H1 (cell line): ENCODE measurements around the gene TSPAN5.

Source experiments
- ASH2L ChIP-seq: fragments of 200-600, 300-600 bp; sonication (generic); IDR thresholded peaks from one replicate; pipeline ENCODE4 v1.7.1; 2017; ENCODE audit warnings: low read length
- BCL11A ChIP-seq, 2 experiments: IDR thresholded peaks; one replicate each; pipeline ENCODE4 v1.6.1; 2011; ENCODE audit warnings: low read depth in 2 of 2, low read length in 2 of 2, mild to moderate bottlenecking in 2 of 2
- CEBPB ChIP-seq: IDR thresholded peaks from 2 replicates; pipeline ENCODE4 v1.6.1; 2012; ENCODE audit warnings: low read depth, low read length
- EZH2 ChIP-seq: fragments of 200-600 bp; sonication (generic); IDR thresholded peaks from 2 replicates; pipeline ENCODE4 v1.7.1; 2012; ENCODE audit warnings: low read depth, mild to moderate bottlenecking, moderate library complexity, low read length, inconsistent platforms; ENCODE audit not compliant: severe bottlenecking
- GTF2F1 ChIP-seq: IDR thresholded peaks from 2 replicates; pipeline ENCODE4 v1.6.1; 2012; ENCODE audit warnings: low read depth, low read length, improper control_type of control experiment, borderline replicate concordance
- HDAC2 ChIP-seq, 2 experiments: fragments of 300-600 bp in 1 of 2; sonication (generic) in 1 of 2; IDR thresholded peaks; 2 replicates each; pipeline ENCODE4 v1.6.1; 2011 to 2012; ENCODE audit warnings: low read depth in 2 of 2, low read length in 2 of 2, mild to moderate bottlenecking in 2 of 2, moderate library complexity in 2 of 2, borderline replicate concordance in 1 of 2, inconsistent platforms in 1 of 2
- POLR2A ChIP-seq, 2 experiments: IDR thresholded peaks; 1 replicate in 1 of 2; 2 replicates in 1 of 2; pipeline ENCODE4 v1.6.1; 2011; ENCODE audit warnings: low read depth in 2 of 2, low read length in 2 of 2, mild to moderate bottlenecking in 2 of 2; ENCODE audit errors: control extremely low read depth in 1 of 2
- POU5F1 ChIP-seq: IDR thresholded peaks from 2 replicates; pipeline ENCODE4 v1.6.1; 2011; ENCODE audit warnings: low read depth, mild to moderate bottlenecking, low read length, moderate library complexity
- RAD21 ChIP-seq, 2 experiments: IDR thresholded peaks in 1 of 2; conservative IDR thresholded peaks in 1 of 2; 2 replicates each; pipeline ENCODE4 v1.6.1; 2011; ENCODE audit warnings: low read depth in 2 of 2, low read length in 2 of 2, improper control_type of control experiment in 1 of 2, inconsistent platforms in 1 of 2, mild to moderate bottlenecking in 1 of 2, moderate library complexity in 1 of 2
- RFX5 ChIP-seq: IDR thresholded peaks from 2 replicates; pipeline ENCODE4 v1.6.1; 2011; ENCODE audit warnings: low read depth, low read length, improper control_type of control experiment, borderline replicate concordance
- SAP30 ChIP-seq: fragments of 300-600 bp; sonication (generic); IDR thresholded peaks from 2 replicates; pipeline ENCODE4 v1.7.1; 2012; ENCODE audit warnings: low read length, moderate library complexity, mild to moderate bottlenecking, inconsistent platforms; ENCODE audit not compliant: insufficient read depth, insufficient replicate concordance
- ZNF274 ChIP-seq: IDR thresholded peaks from 2 replicates; pipeline ENCODE4 v1.7.0; 2012; ENCODE audit warnings: low read length, borderline replicate concordance; ENCODE audit errors: extremely low read depth
- TF ChIP-seq, protein P1 (sequence below), 3 experiments: IDR thresholded peaks; 1 replicate in 2 of 3; 2 replicates in 1 of 3; pipeline versions ENCODE4 v1.5.1 to v1.6.1; 2011; ENCODE audit warnings: low read length in 3 of 3, mild to moderate bottlenecking in 3 of 3, inconsistent platforms in 2 of 3, low read depth in 1 of 3, moderate library complexity in 1 of 3; ENCODE audit not compliant: insufficient read depth in 1 of 3; ENCODE audit errors: control extremely low read depth in 1 of 3

DNA sequence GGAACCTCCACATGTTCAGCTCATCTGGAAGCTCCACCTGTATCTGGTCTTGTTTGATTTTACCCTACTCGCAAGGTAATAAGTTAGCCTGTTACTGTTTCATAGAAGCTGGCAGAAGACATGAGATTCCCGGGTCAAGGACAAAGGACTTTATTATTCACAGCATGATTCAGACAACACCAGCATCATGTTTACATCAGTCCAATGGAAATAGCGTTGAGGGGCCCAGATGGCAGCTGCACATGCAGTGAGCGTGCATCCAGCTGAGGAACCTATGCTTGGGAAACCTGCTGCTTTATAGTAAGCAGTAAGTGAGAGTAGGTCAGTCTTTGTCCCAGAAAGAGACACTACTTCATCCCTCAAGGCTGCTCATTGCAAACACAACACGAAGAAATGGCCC lies 19.8 kb downstream of the TSPAN5 start:
- TF ChIP-seq, protein P1, sequence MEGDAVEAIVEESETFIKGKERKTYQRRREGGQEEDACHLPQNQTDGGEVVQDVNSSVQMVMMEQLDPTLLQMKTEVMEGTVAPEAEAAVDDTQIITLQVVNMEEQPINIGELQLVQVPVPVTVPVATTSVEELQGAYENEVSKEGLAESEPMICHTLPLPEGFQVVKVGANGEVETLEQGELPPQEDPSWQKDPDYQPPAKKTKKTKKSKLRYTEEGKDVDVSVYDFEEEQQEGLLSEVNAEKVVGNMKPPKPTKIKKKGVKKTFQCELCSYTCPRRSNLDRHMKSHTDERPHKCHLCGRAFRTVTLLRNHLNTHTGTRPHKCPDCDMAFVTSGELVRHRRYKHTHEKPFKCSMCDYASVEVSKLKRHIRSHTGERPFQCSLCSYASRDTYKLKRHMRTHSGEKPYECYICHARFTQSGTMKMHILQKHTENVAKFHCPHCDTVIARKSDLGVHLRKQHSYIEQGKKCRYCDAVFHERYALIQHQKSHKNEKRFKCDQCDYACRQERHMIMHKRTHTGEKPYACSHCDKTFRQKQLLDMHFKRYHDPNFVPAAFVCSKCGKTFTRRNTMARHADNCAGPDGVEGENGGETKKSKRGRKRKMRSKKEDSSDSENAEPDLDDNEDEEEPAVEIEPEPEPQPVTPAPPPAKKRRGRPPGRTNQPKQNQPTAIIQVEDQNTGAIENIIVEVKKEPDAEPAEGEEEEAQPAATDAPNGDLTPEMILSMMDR (IDR thresholded peaks at IDR 0.05; ENCODE audit: control extremely low read depth in 1 of 3, insufficient read depth in 1 of 3, low read depth in 1 of 3, low read length in 3 of 3): no peak
- TF ChIP-seq RAD21 (IDR thresholded peaks at IDR 0.05 in 1 of 2, conservative IDR thresholded peaks at IDR 0.05 in 1 of 2; ENCODE audit: low read depth in 2 of 2, low read length in 2 of 2) (no peak), POLR2A (IDR thresholded peaks at IDR 0.05; ENCODE audit: control extremely low read depth in 1 of 2, low read depth in 2 of 2, low read length in 2 of 2) (no peak), CEBPB (no peak), EZH2 (no peak), SAP30 (no peak), ASH2L (no peak), RFX5 (no peak), POU5F1 (no peak), BCL11A (IDR thresholded peaks at IDR 0.05; ENCODE audit: low read depth in 2 of 2, low read length in 2 of 2) (no peak), GTF2F1 (no peak), ZNF274 (no peak), HDAC2 (IDR thresholded peaks at IDR 0.05; ENCODE audit: borderline replicate concordance in 1 of 2, low read depth in 2 of 2, low read length in 2 of 2) (no peak)
